ENCODE results near the gene PBLD. TPM values are rescaled to one million over a fixed set of nuclear protein-coding genes. Genes with fewer than 3 reads are reported as not detected.
"Not testable (repeated sequence)": the region's sequence is repeated elsewhere in the genome, so short reads cannot be mapped to it uniquely, and the experiment has no call there.

The PBLD gene
- total RNA-seq, 1 donor from 2014 or later: 8.6 TPM

- peaks cover 7% of the 10 kb centered on the region for H3K36me3 Mint-ChIP-seq (ENCODE audit: unreplicated experiment)
- TF ChIP-seq CTCF (IDR thresholded peaks at IDR 0.05): no peak
- no peaks in the 10 kb centered on the region for H3K9me3 Mint-ChIP-seq (ENCODE audit: unreplicated experiment)
- H3K4me3 Mint-ChIP-seq (ENCODE audit: unreplicated experiment): peak overlapping the region; percentile 99
- no peak for DNase-seq (ENCODE audit: extremely low spot score, unreplicated experiment)
- peaks cover 50% of the 10 kb centered on the region for H3K4me1 Mint-ChIP-seq (ENCODE audit: unreplicated experiment)
- peak overlapping the region; percentile 100 for H3K27ac Mint-ChIP-seq (ENCODE audit: unreplicated experiment)
- H3K27me3 Mint-ChIP-seq (ENCODE audit: unreplicated experiment): no peaks in the 10 kb centered on the region
Measured at GRCh38 chr10:68330852-68331454, 1.8 kb downstream of the PBLD start.

DNA sequence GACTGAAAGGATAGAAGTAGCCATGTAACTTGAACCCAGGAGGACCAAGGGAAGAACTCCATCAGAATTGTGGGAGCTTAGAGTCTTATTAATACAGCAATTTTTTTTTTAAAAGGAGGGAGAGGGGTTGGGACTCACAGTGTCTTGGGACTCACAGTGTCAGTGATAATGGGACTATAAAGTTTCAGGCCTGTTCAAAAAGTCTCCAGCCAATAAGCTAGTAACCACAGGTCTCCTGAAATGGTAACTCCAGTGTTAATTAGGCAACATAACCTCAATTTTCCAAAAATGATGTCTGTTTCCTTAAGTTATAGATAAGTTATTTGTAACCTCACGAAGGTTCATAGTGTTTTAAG, 3.2 kb downstream of the PBLD start:
- no peak for TF ChIP-seq CTCF (IDR thresholded peaks at IDR 0.05)
- H3K27ac Mint-ChIP-seq (ENCODE audit: unreplicated experiment): peak overlapping the region; percentile 97
- no peaks in the 10 kb centered on the region for H3K27me3 Mint-ChIP-seq (ENCODE audit: unreplicated experiment)
- DNase-seq (ENCODE audit: extremely low spot score, unreplicated experiment): no peak
- no peaks in the 10 kb centered on the region for H3K9me3 Mint-ChIP-seq (ENCODE audit: unreplicated experiment)
- H3K36me3 Mint-ChIP-seq (ENCODE audit: unreplicated experiment): peaks cover 7% of the 10 kb centered on the region
- no peak overlapping the region for H3K4me3 Mint-ChIP-seq (ENCODE audit: unreplicated experiment)
- peaks cover 37% of the 10 kb centered on the region for H3K4me1 Mint-ChIP-seq (ENCODE audit: unreplicated experiment)

DNA sequence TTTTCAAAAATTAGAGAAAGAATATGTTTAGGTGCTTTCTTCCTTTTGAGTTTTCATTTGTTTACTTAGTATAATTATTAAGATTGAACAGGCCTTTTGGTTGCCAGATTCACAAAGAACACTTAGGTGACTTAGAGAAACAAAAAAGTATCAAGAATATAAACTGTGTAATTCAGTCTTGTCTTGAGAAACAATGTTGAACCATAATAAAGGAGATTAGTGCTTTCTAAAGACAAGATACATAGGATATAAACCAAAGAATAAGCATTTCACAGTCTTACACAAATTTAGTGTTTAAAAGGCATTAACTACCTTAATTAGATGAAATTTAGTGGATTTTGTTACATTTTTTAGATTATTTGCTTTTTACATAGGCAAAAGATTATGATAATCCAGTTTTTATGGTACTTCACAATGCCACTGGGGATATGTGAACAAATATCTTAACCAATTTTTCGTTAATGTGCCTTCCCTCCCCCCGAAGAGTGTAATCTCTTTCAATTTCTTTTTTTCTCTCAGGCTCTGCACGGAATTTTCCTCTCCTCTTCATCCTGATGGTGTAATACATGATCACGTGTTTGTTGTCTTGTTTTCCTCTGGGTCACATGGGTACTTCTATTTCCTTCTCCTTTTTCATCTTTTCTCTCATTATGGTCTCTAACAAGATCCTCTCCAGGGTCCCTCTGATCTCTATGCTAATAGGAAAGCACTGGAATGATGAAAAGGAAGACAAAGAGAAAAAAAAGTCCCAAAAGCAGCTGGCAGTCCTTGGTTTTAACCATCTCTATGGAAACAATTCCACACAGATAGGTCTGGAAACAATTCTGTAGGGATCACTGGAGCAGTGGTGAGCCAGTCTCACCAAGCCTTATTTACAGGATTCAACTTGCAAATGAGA, 4.6 kb downstream of the PBLD start:
- peaks cover 3% of the 10 kb centered on the region for H3K36me3 Mint-ChIP-seq (ENCODE audit: unreplicated experiment)
- H3K4me3 Mint-ChIP-seq (ENCODE audit: unreplicated experiment): peak overlapping the region; percentile 40
- no peak for TF ChIP-seq CTCF (IDR thresholded peaks at IDR 0.05)
- peaks cover 36% of the 10 kb centered on the region for H3K4me1 Mint-ChIP-seq (ENCODE audit: unreplicated experiment)
- no peaks in the 10 kb centered on the region for H3K27me3 Mint-ChIP-seq (ENCODE audit: unreplicated experiment)
- peak overlapping the region; percentile 97 for H3K27ac Mint-ChIP-seq (ENCODE audit: unreplicated experiment)
- H3K9me3 Mint-ChIP-seq (ENCODE audit: unreplicated experiment): no peaks in the 10 kb centered on the region
- DNase-seq (ENCODE audit: extremely low spot score, unreplicated experiment): no peak

- not testable (repeated sequence) for H3K36me3 Mint-ChIP-seq (ENCODE audit: unreplicated experiment); H3K27me3 Mint-ChIP-seq (ENCODE audit: unreplicated experiment)
- peaks cover 21% of the 10 kb centered on the region for H3K4me1 Mint-ChIP-seq (ENCODE audit: unreplicated experiment)
Measured at GRCh38 chr10:68324396-68324795, 8.3 kb downstream of the PBLD start.

GRCh38 chr10:68318331-68319059, 14.2 kb downstream of the PBLD start:
- no peak for TF ChIP-seq CTCF (IDR thresholded peaks at IDR 0.05)
- Mint-ChIP-seq H3K4me3 (ENCODE audit: unreplicated experiment) (no peak overlapping the region), H3K4me1 (ENCODE audit: unreplicated experiment) (no peaks in the 10 kb centered on the region), H3K9me3 (ENCODE audit: unreplicated experiment) (peaks cover 13% of the 10 kb centered on the region), H3K36me3 (ENCODE audit: unreplicated experiment) (peaks cover 2% of the 10 kb centered on the region), H3K27ac (ENCODE audit: unreplicated experiment) (no peak overlapping the region), H3K27me3 (ENCODE audit: unreplicated experiment) (no peaks in the 10 kb centered on the region)
- DNase-seq (ENCODE audit: extremely low spot score, unreplicated experiment): no peak

More at GRCh38 chr10:68324396-68324795, 8.3 kb downstream of the PBLD start:
- DNase-seq (ENCODE audit: extremely low spot score, unreplicated experiment); H3K9me3 Mint-ChIP-seq (ENCODE audit: unreplicated experiment); H3K27ac Mint-ChIP-seq (ENCODE audit: unreplicated experiment); H3K4me3 Mint-ChIP-seq (ENCODE audit: unreplicated experiment): not testable (repeated sequence)

Data from osteocyte (in vitro differentiated cells).